ENCODE results near the gene MAML2.
A peak's percentile ranks its signal among the peaks of the same experiment; 100 is the strongest.

Gene MAML2

GRCh38 chr11:96299155-96299888 is 43.7 kb downstream of the MAML2 start:
- TF ChIP-seq, protein P1, sequence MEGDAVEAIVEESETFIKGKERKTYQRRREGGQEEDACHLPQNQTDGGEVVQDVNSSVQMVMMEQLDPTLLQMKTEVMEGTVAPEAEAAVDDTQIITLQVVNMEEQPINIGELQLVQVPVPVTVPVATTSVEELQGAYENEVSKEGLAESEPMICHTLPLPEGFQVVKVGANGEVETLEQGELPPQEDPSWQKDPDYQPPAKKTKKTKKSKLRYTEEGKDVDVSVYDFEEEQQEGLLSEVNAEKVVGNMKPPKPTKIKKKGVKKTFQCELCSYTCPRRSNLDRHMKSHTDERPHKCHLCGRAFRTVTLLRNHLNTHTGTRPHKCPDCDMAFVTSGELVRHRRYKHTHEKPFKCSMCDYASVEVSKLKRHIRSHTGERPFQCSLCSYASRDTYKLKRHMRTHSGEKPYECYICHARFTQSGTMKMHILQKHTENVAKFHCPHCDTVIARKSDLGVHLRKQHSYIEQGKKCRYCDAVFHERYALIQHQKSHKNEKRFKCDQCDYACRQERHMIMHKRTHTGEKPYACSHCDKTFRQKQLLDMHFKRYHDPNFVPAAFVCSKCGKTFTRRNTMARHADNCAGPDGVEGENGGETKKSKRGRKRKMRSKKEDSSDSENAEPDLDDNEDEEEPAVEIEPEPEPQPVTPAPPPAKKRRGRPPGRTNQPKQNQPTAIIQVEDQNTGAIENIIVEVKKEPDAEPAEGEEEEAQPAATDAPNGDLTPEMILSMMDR (IDR thresholded peaks at IDR 0.05; ENCODE audit: insufficient read depth, low read depth, low read length, missing control alignments), result no peak
- no peak for DNase-seq (ENCODE audit: low read depth)
- H3K4me3 ChIP-seq (ENCODE audit: low read depth, low read length), result no peak overlapping the region

DNA sequence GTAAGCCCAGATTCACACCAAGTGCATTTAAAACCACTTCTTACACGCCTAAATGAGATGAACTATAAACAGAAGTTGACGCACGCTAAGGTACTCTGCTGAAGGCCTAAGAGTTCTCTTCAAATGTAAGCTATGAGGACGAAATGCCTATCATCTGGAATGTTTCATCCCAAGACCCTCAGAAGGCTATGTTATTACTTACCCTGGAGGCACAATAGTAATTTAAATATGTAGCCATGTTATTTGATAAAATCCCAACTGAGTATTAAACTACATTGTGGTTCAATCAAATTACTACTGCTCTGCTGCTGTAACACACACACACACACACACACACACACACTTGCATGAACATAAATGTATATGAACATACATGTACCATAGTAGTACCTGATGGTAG is 47.6 kb downstream of the MAML2 start:
- H3K4me3 ChIP-seq (ENCODE audit: low read depth, low read length), result no peak overlapping the region
- no peak for DNase-seq (ENCODE audit: low read depth)
- TF ChIP-seq, protein P1 (IDR thresholded peaks at IDR 0.05; ENCODE audit: insufficient read depth, low read depth, low read length, missing control alignments), result no peak

- no peak overlapping the region for H3K4me3 ChIP-seq (ENCODE audit: low read depth, low read length)
- TF ChIP-seq, protein P1 (IDR thresholded peaks at IDR 0.05; ENCODE audit: insufficient read depth, low read depth, low read length, missing control alignments), result no peak
- no peak for DNase-seq (ENCODE audit: low read depth)
Observed at GRCh38 chr11:96294289-96294688, 48.7 kb downstream of the MAML2 start.

- DNase-seq (ENCODE audit: low read depth), result peak; percentile 72
- no peak overlapping the region; the same call in 1 of the 2 replicates for H3K4me3 ChIP-seq (ENCODE audit: low read depth, low read length)
- TF ChIP-seq, protein P1 (IDR thresholded peaks at IDR 0.05; ENCODE audit: insufficient read depth, low read depth, low read length, missing control alignments), result no peak
Observed at GRCh38 chr11:96293598-96294021, 49.4 kb downstream of the MAML2 start.

DNA sequence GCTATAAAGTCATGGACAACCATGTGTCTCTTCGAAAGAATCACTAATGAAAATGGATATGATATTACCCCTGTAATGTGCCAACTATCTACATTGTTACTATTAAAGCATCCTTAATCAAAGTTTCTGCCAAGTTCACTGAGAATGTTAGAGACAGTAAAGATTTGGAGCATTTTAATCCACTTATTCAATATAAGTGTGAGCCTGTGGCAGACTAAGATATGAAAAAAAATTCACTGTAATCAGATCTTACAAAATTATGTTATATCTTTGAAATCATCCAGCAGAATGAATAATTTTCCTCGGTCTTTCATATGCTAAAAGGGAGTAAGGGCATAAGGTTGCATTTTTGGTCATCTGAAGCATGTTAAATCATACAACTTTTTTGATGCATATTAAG is 49.9 kb downstream of the MAML2 start:
- DNase-seq (ENCODE audit: low read depth), result no peak
- no peak overlapping the region for H3K4me3 ChIP-seq (ENCODE audit: low read depth, low read length)
- TF ChIP-seq, protein P1 (IDR thresholded peaks at IDR 0.05; ENCODE audit: insufficient read depth, low read depth, low read length, missing control alignments), result no peak

- H3K4me3 ChIP-seq (ENCODE audit: low read depth, low read length), result no peak overlapping the region
- DNase-seq (ENCODE audit: low read depth), result no peak
- TF ChIP-seq, protein P1 (IDR thresholded peaks at IDR 0.05; ENCODE audit: insufficient read depth, low read depth, low read length, missing control alignments), result no peak
Observed at GRCh38 chr11:96292291-96293010, 50.5 kb downstream of the MAML2 start.
